K562 (cell line): Measurements from ENCODE around the gene MARCHF9. TPM values are rescaled to one million over a fixed set of nuclear protein-coding genes. Genes with fewer than 3 reads are reported as not detected.

ENCODE experiments used
- ATAC-seq: fragments of 200-7000 bp; cut with Tn5 transposase; 3 replicates; pipeline ENCODE4 v1.9.1; 2020; ENCODE audit warnings: moderate library complexity
- BruUV-seq: library from RNA; stranded (reverse); fragments of 400-500 nt; replicated peaks from 2 replicates; lab custom pipeline; 2021; lab: Mats Ljungman, UMichigan
- CTCF ChIA-PET: fragments of 300-600 bp; formaldehyde crosslinking; extraction: SDS; loops from one replicate; lab custom pipeline; 2021; ENCODE audit warnings: low intra/inter-chr PET ratio; lab: Yijun Ruan, JAX
- POLR2A ChIA-PET: fragments of 300-600, 350-650 bp; sonication (Branson Sonifier 250); formaldehyde crosslinking; extraction: SDS; loops from one replicate; lab custom pipeline; 2021; ENCODE audit warnings: antibody characterized with exemption, inconsistent platforms; lab: Yijun Ruan, JAX
- DNase-seq, 4 experiments: peaks; one replicate each; pipeline versions ENCODE4 v3.0.0 to v3.0.0-alpha.2; 2011 to 2018; ENCODE audit warnings: low spot score in 3 of 4, mixed read lengths in 3 of 4; ENCODE audit errors: extremely low read depth in 1 of 4
- FAIRE-seq: peaks from 2 replicates; lab custom pipeline; 2011; peaks lifted over from hg19 to GRCh38; lab: Jason Lieb, UNC
- H2AFZ ChIP-seq: 2 replicates; pipeline ENCODE4 v1.6.0; 2011; ENCODE audit warnings: low read depth, low read length, control low read depth, inconsistent platforms
- H3K27ac ChIP-seq: fragments of 200-600 bp; 3 replicates; pipeline ENCODE4 v1.8.0; 2011; ENCODE audit warnings: low read depth, mild to moderate bottlenecking, control low read depth, inconsistent platforms, low read length, moderate library complexity, mixed read lengths; ENCODE audit errors: extremely low read depth
- H3K27me3 ChIP-seq, 2 experiments: fragments of 300-600 bp in 1 of 2; 2 replicates in 1 of 2; 3 replicates in 1 of 2; pipeline versions ENCODE4 v1.6.0 to v1.8.0; 2011; ENCODE audit warnings: inconsistent platforms in 2 of 2, low read length in 2 of 2, mild to moderate bottlenecking in 1 of 2, mixed read lengths in 1 of 2, moderate library complexity in 1 of 2; ENCODE audit not compliant: control insufficient read depth in 2 of 2, insufficient read depth in 2 of 2
- H3K36me3 ChIP-seq: fragments of 300-600 bp; 3 replicates; pipeline ENCODE4 v1.8.0; 2011; ENCODE audit warnings: mild to moderate bottlenecking, low read length, inconsistent platforms; ENCODE audit not compliant: control insufficient read depth, insufficient read depth
- H3K4me1 ChIP-seq, 2 experiments: fragments of 200-600 bp in 1 of 2; replicated peaks in 1 of 2; 2 replicates in 1 of 2; 3 replicates in 1 of 2; pipeline versions ENCODE4 v1.5.1 to v1.8.0; 2011; ENCODE audit warnings: inconsistent platforms in 2 of 2, low read length in 2 of 2, mild to moderate bottlenecking in 1 of 2, mixed read lengths in 1 of 2, moderate library complexity in 1 of 2; ENCODE audit not compliant: control insufficient read depth in 2 of 2, insufficient read depth in 2 of 2
- H3K4me2 ChIP-seq: 2 replicates; pipeline ENCODE4 v1.6.1; 2011; ENCODE audit warnings: low read length, control low read depth, inconsistent platforms, mixed read lengths; ENCODE audit not compliant: insufficient read depth
- H3K4me3 ChIP-seq: fragments of 200-600 bp; sonication (generic), shearing (Covaris generic); 2 replicates; pipeline ENCODE4 v1.5.1; 2016; ENCODE audit warnings: control low read depth, inconsistent platforms
- H3K79me2 ChIP-seq: fragments of 200-600 bp; 3 replicates; pipeline ENCODE4 v1.8.0; 2011; ENCODE audit warnings: low read length, inconsistent platforms; ENCODE audit not compliant: control insufficient read depth, insufficient read depth
- H3K9ac ChIP-seq, 2 experiments: 2 replicates each; pipeline versions ENCODE4 v1.6.0 to v1.6.1; 2011; ENCODE audit warnings: low read depth in 2 of 2, low read length in 2 of 2, control low read depth in 1 of 2, inconsistent platforms in 1 of 2, mild to moderate bottlenecking in 1 of 2, mixed read lengths in 1 of 2; ENCODE audit not compliant: insufficient read depth in 1 of 2
- H3K9me1 ChIP-seq: one replicate; pipeline ENCODE4 v1.6.0; 2011; ENCODE audit warnings: inconsistent platforms, mild to moderate bottlenecking, low read length, moderate library complexity; ENCODE audit not compliant: control insufficient read depth, insufficient read depth
- H3K9me3 ChIP-seq: replicated peaks from 2 replicates; pipeline ENCODE4 v1.5.1; 2011; ENCODE audit warnings: low read depth, low read length, inconsistent platforms; ENCODE audit not compliant: control insufficient read depth, insufficient read depth
- H4K20me1 ChIP-seq: replicated peaks from 2 replicates; pipeline ENCODE4 v1.6.1; 2011; ENCODE audit warnings: low read length, inconsistent platforms, mixed read lengths; ENCODE audit not compliant: control insufficient read depth, insufficient read depth
- ATF3 ChIP-seq, 2 experiments: fragments of 450-650 bp in 1 of 2; sonication (generic) in 1 of 2; formaldehyde crosslinking in 1 of 2; IDR thresholded peaks in 1 of 2; conservative IDR thresholded peaks in 1 of 2; 2 replicates each; pipeline versions ENCODE4 v1.6.1 to v1.8.1; 2016 to 2023; ENCODE audit warnings: mild to moderate bottlenecking in 2 of 2, moderate library complexity in 2 of 2, inconsistent platforms in 1 of 2, missing genetic modification reagents in 1 of 2
- KDM2B ChIP-seq: fragments of 250-450 bp; sonication (Bioruptor Pico); IDR thresholded peaks from 2 replicates; pipeline ENCODE4 v1.8.0; 2021; ENCODE audit warnings: mild to moderate bottlenecking, moderate library complexity
- KDM5B ChIP-seq: fragments of 200-600 bp; sonication (generic); IDR thresholded peaks from 2 replicates; pipeline ENCODE4 v1.6.1; 2012; ENCODE audit warnings: low read depth, mild to moderate bottlenecking, moderate library complexity, low read length, control low read depth, inconsistent platforms; ENCODE audit not compliant: insufficient replicate concordance
- PHB ChIP-seq: fragments of 250-450 bp; sonication (Bioruptor Pico); IDR thresholded peaks from 2 replicates; pipeline ENCODE4 v1.5.0; 2021
- POLR3G ChIP-seq: IDR thresholded peaks from 2 replicates; pipeline ENCODE4 v1.6.1; 2011; ENCODE audit not compliant: insufficient read length, insufficient replicate concordance; ENCODE audit errors: extremely low read depth
- ZNF431 ChIP-seq: sonication (generic); formaldehyde crosslinking; IDR thresholded peaks from 2 replicates; pipeline ENCODE4 v1.8.0; 2022; ENCODE audit warnings: mild to moderate bottlenecking, missing genetic modification reagents
- ZNF785 ChIP-seq: fragments of 250-450 bp; sonication (Bioruptor Pico); IDR thresholded peaks from 2 replicates; pipeline ENCODE4 v1.4.0; 2020; ENCODE audit warnings: mild to moderate bottlenecking
- WGBS: fragments of 100-300 bp; shearing (Covaris generic); methylation state at CpG from one replicate; pipeline ENCODE4 v1.1.6; 2016; ENCODE audit warnings: low coverage, mixed read lengths; ENCODE audit not compliant: insufficient coverage; ENCODE audit errors: missing lambda C conversion rate; 5-methylcytosine and 5-hydroxymethylcytosine counted together
- in situ Hi-C: fragments of 300-500 bp; cut with MboI; formaldehyde crosslinking; loops from 4 replicates; pipeline ENCODE4 v1.15.0; 2018; ENCODE audit warnings: inconsistent platforms, mixed read lengths
- intact Hi-C: fragments of 100-400 bp; cut with micrococcal nuclease; formaldehyde crosslinking; loops from 2 replicates; pipeline ENCODE4 v1.14.2; 2022
- polyA plus RNA-seq, 8 experiments: library from polyadenylated mRNA; depleted of rRNA in 4 of 8; stranded (reverse) in 5 of 8; unstranded in 3 of 8; fragments of >200 nt; fragmentation: Nextera tagmentation in 2 of 8; fragmentation: Illumina TruSeq in 1 of 8; extraction: Ambion mirVana in 2 of 8; extraction: Trizol in 1 of 8; gene quantifications; 2 replicates each; pipeline versions ENCODE4 v1.2.1 to v1.2.3, GENCODE V29; 2011 to 2014; ENCODE audit warnings: inconsistent platforms in 1 of 8, missing spikeins in 1 of 8
- total RNA-seq, 7 experiments: library from RNA; depleted of rRNA in 6 of 7; stranded (reverse); fragments of >200 nt in 6 of 7; fragmentation: Illumina TruSeq in 2 of 7; extraction: Trizol in 2 of 7; gene quantifications; 2 replicates each; pipeline versions ENCODE4 v1.2.1 to v1.2.3, GENCODE V29; 2011 to 2021; ENCODE audit warnings: low replicate concordance in 1 of 7

MARCHF9 gene
- total and polyA plus RNA-seq, 9 of the 15 experiments (the other 6 are each of a cell fraction or from before 2014, with no cell fraction given) = 0.80 to 12.4 (median 6.2) TPM

GRCh38 chr12:57712701-57713100, 42.2 kb upstream of the MARCHF9 start:
- DNase-seq (no peak), FAIRE-seq (no peak), ATAC-seq (no peak)
- in situ Hi-C loops (no loop called here), intact Hi-C loops (no loop called here)
- ChIA-PET POLR2A (interaction anchor here (0.7 to 1.2 kb wide), 3 partner anchors 11 to 17 kb away, joined by 3 to 5 read pairs (median 4); no protein-coding TSS in a partner anchor), CTCF (no interaction called here)
- H3K4me3 ChIP-seq = no peak overlapping the region
- H3K4me2 ChIP-seq = no peak overlapping the region
- no peaks in the 10 kb centered on the region for H3K9me1 ChIP-seq
- no peaks in the 10 kb centered on the region for H4K20me1 ChIP-seq
- H3K4me1 ChIP-seq = no peaks in the 10 kb centered on the region; a peak in 2 of 5 replicates
- peaks cover 21% of the 10 kb centered on the region; the same call in 2 of the 3 replicates for H3K36me3 ChIP-seq
- H3K9me3 ChIP-seq = no peaks in the 10 kb centered on the region
- H3K79me2 ChIP-seq = no peaks in the 10 kb centered on the region
- H3K27me3 ChIP-seq = no peaks in the 10 kb centered on the region
- TF ChIP-seq POLR3G (no peak), KDM5B (no peak), ZNF785 (CRISPR knock-in tag) (no peak), ZNF431 (CRISPR knock-in tag) (no peak), PHB (CRISPR knock-in tag) (no peak), ATF3 (IDR thresholded peaks at IDR 0.05) (no peak), ATF3 (CRISPR knock-in tag; conservative IDR thresholded peaks at IDR 0.05) (no peak), KDM2B (no peak)
- no peak overlapping the region for H3K27ac ChIP-seq
- no peak overlapping the region for H2AFZ ChIP-seq
- BruUV-seq = no TSS peak
- H3K9ac ChIP-seq = no peak overlapping the region
- WGBS = 61% methylated on average over 3 of the region's 3 CpGs
